ENCODE measurements around the gene GRIP2.

GRIP2 gene

DNA sequence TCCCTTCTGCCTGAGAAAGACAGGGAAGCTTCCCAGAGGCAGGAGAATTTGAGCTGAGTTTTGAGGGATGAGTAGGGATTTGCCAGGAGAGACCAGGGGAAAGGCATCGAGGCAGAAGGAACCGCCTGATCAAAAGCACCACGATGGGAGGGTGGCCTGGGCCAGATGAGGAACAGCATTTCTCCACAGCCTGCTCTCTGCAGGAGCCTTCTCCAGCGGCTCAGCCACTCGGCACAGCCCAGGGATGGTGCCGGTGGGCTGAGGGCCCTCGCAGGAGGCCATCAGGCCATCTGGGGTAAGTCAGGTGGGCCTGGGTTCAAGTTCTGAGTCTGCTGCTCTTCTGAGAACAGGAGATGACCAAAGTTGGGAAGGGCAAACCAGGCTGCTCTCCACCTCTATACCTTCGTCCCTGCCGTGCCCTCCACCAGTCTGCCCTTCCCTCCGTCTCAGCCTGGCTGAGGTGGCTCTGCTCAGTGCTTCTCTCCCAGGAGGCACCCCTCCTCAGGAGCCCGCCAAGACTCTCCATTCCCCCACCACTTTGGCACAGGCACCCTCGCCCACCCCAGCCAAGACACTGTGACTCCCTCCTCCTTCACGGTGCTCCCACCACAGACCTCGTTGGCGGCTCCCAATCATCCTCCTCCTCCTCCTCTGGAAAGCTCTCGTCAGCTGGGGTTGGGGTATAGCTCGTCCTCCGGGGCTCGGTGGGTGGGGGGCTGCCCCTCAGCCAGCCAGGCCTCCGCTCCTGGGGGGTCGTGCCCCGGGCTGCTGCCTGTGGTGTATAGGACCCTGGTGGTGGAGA lies 34.9 kb downstream of the GRIP2 start:
- DNase-seq, result no peak

DNA sequence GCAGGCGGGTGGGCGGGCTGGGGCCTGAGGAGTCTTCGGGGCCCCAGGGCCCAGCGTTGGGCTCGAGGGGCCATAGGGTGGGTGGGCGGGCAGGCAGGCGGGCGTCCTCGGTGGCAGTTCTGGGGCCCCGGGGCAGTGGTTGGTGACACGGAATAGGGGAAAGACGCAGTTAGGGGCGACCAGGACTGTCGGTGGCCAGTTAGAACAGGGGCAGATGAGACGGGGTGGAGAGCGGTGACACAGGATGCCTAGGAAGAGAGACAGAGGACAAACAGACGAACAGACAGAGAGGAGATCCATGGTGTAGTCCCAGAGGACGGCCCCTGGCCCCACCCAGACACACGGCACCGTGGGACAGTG lies 36.5 kb downstream of the GRIP2 start:
- DNase-seq, result no peak

DNA sequence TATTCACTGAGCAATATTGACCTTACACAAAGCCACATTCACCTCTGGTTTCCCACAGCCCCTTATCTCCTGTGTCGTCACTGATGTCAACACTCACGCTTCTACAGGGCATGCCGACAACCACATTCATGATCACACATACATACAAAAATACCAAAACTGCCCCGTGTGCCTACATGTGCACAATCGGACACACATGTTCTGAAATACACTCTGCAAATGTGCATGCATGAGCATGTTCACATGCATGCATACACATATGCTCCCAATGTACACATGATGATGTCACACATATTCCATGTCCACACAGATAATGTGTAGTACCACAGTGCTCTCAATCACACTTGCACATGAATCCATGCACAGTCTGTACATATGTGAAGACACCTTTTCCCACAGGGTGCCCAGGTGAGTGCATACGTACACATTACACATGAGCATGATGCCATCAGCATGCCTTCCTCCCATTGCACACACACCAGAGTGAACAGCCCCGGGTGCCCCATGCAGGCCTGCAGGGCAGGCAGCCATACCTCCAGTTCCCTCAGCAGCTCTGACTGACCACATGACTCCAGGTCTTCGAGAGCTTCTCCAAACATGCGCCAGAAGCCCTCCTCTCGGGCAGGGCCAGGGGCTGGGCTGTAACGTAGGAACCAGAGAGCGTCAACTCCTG lies 37.0 kb downstream of the GRIP2 start:
- no peak for DNase-seq

DNA sequence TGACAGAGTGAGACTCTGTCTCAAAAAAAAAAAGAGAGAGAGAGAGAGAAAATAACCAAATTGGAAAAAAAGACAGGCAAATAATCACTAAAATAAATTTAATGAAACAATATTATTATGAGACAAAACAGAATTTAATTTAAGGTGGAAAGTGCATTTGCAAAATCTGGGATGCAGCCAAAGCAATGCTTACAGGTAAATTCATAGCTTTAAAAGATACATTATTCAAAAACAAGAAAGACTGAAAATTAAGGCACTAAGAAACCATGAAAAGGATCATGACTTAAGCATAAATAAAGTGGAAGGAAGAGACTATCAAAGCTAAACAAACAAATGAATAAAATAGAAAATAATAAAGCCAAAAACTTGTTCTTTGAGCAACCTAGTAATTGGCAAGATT lies 37.7 kb downstream of the GRIP2 start:
- no peak for DNase-seq

DNA sequence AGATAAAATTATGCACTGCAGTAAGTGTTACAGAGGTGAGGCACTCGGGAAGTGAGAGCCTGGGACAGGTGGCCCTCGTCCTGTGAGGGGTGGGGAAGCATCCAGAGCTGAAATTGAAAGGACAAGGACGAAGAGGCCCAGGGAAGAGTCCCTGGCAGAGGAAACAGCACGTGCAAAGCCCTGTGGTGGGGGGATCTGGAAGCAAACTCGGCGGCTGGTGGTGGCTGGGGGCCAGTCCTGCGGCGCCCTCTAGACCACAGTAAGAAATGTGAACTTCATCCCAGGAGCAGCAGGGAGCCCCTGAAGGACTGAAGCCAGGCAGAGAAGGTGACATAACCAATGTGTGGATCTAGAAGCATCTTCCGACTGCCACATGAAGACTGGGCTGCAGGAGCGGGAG lies 42.8 kb downstream of the GRIP2 start:
- DNase-seq, result no peak

DNA sequence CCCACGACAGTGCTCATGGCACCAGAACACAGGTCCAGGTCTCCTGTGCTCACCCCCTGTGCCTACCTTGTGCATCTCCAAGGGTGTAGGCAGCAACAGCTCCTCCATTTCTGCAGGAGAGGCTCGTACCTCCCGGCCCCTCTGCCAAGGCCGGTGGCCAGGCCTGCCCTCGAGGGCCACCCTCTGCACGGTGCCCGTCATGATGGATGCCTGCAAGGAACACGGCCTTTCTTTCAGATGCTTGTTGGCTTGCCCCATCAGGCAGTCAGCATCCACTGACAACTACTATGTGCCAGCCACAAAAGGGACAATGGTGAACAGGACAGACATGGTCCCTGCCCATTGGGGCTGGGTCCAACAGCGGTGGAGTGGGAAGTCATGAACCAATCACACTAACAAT lies 43.8 kb downstream of the GRIP2 start:
- no peak for DNase-seq

DNA sequence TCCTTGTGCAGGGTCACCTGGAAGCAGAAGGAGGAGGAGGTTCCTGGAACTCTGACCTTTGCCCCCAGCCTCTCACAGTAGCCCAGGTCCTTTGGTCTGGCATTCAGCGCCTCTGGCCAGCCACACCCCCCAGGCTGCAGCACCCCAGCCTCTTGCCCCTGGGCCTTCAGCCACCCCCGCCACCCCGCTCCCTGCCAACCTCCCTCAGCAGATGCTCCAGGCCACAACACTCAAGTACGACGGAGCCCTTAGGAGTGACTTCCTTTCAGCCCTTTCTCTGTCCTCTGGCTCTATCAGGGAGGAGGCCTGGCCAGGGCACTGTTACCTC lies 45.2 kb downstream of the GRIP2 start:
- no peak for DNase-seq

DNA sequence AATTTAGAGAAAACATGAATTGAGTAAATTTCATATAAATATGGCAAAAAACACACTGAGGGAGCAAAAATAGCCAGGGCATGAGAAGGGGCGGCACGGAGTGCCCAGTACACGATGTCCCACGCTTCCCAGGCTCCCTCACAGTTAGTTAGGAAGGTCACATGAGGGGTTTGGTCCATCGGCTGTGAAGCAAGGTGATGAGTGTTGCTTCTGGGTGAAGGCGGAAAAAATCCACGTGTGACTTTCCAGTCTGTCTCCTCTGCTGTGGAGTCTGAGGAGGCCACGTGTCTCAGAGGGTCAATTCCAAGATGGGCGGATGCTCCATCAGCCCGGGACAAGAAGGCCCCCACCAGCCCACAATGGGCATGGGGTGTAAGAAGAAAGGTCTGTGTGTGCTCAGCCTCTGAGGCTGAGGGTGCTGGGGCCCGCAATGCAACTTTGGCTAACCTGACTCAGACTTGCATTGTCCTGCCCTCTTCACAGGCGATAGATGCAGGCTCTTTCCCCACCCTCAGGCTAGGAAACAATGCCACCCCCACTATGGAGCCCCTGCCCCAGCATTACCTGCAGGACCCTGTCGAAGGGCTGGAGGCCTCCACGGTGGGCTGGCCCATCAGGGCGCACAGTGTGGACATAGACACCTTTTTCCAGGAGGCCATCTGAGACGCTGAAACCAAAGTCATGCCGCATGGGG lies 45.7 kb downstream of the GRIP2 start:
- DNase-seq, result no peak

DNA sequence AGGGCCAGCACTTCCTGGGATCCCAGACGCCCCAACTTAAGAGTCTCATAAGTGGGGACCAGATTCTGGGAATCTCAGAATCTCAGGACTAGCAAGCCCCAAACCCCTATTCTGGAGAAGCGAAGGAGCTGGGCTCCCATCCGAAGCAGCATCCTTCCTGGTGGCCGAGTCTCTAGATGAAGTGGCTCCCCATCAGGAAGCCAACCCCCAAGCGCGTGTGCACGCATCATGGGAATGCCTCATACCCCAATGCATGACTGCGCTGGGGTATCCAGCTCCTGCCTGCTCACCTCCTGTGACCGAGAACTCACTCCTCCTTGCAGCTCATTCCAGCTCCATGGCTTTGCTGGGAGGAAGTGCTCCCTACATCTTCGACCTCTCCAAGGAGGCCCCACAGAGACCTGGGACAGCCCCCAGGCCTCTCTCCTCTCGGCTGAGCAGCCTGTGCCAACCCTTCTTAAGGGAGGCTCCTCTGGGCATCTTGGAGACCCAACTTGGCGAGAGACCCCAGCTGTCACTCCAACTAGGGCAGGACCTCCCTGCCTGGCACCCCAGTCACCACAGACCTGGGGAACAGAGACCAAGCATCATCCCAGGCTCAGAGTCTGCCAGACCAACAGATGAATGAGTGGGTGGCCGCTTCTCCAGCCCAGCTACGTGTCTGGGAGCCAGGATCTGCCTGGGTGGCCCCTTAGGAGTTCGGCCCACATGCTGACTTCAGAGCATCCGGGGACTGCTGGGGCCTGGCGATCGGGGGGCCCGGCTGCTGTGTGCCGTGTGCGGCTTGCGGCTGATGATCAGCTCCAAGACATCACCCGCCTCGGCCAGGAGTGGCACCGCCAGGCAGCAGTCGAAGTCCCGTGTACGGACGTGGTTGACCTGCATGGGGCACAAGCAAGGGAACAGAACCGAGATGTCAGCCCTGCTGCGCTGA lies 46.9 kb downstream of the GRIP2 start:
- no peak for DNase-seq

DNA sequence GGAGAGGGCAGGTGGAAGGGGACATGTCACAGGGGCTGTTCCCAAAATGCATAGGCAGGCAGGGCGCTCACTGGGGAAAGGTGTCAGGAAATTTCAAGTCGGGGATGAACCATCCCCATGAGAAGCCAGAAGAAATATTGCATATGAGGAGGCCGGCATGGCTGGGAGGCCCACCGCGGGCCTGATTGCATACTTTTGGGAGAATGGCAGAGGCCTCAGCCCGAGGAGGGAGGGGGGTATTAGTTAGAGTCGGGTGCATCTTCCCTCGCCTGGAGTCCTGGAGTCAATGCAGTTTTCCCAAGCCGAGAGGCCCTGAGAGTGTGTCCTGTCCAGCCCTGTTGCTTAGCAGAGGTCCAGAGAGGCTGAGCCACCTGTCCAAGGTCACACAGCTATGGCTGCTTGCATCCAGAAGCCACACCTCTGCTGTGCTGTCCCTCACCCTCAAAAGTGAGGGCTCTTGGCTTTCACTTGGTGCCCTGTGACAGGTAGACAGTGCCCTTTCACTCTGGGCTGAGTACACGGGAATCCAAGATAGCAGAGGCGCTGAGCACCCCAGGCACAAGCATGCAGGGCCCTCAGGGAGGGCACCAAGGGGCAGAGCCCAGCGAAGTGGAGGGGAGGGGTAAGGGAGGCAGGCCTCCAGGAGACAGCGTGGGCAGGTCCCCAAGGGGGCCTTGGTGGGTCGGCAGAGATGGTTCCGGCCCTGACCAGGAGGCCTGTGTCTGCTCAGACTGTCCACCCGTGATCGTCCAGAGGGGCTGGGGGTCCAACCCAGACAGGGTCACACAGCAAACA lies 48.5 kb downstream of the GRIP2 start:
- no peak for DNase-seq

DNA sequence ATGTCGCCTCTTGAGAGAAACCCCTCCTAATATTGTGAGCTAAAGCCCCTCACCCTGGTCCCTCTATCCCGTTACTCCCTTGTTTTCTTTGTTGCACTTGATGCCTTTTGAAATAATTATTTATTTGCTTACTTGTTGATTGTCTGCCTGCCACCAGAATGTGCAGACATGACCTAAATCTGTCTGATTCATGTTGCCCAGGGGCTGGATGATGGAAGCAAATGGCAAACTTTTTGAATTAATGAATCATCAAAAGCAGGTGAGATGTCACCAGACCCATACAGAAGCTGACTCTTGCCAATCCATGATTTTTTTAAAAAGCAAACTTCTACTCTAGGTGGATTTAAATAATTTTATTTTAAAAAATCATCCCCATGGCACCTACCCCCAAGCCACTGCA lies 49.3 kb downstream of the GRIP2 start:
- DNase-seq, result no peak

DNA sequence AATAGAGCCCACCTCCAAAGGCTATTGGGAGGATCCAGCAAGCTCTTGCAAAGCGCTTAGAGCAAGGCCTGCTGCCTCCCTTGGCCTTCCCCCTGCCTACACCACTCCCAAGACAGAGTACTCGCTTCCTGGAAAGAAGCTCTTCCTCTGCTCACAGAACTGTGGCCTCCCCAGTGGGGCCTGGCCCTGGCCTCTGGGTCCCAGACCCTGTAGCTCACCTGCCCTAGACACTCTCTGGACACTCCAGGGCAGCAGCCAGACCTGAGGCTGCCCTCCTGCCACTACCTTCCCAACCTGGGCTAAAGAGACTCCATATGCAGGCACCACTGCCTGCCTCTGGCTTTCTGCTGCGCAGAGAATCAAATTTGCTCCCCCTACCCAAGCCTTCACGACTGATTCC lies 49.9 kb downstream of the GRIP2 start:
- DNase-seq, result no peak

DNA sequence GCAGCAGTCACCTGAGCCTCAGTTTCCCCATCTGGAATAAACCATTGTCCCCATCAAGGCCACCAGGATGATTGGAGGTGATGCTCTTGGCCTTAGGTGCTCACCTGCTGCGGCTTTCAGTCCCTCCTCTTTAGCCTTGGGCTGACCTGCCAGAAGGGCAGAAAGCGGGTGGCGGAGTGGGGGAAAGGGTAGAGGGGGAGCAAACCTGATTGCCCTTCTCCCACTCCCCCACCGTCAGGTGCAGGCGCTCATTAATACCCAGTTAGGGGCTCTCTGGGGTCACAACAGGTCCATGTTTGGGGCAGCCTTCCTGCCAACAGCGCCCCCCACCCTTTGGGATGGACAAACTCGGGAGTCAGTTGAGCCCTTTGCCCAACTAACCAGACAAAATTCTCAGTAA lies 50.5 kb downstream of the GRIP2 start:
- DNase-seq, result no peak

DNA sequence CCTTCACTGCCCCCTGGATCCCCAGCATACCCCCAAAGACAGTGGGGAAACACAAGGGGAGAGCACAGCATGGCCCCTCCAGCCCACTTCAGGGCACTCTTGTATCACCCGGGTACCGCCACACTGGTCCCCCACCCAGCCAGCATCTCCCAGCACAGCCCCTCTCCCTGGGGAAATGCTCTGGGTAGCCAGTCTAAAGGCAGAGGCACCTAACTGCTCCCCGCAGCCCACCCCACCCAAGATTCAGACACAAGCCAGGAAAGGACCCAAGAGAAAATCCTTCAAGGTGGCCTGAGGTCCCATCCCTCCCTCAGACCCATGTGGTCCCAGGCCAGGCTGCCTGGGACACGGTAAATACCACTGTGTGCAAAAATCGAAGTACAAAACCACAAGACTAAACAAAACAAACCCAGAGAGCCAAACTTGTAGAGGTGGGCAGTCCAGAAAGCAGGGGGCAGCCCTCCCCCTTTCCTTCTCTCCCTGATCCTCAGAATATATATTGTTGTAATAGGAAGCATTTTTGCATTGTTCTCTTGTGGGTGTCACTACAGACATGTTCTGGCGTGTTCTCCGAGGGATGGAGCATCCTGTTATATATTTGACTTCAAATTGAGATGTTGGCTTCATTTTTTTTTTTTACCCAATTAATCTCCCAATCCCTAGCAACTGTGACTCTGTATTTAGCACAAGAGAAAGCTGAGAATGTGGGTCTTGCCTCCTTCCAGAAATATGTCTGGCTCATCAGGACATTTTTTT lies 51.7 kb downstream of the GRIP2 start:
- no peak for DNase-seq

DNA sequence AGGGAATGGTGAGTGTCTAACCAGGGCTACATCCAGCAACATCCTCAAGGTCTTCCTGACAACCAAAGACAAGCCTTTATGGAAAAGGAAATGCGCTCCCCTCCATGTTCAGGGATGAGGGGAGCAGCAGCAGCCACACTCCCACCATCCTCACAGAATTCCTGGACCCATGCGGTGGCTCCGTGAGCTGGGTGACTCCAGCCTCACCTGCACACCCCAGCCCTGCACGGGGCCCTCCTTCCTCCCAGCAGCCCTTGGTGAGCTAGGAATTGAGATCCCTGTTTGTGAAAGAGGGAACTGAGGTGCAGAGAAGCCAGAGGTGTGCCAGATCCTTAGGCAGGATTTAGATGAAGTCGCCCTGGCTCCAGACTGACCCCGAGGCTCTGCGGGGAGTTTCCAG lies 52.3 kb downstream of the GRIP2 start:
- DNase-seq, result no peak

DNA sequence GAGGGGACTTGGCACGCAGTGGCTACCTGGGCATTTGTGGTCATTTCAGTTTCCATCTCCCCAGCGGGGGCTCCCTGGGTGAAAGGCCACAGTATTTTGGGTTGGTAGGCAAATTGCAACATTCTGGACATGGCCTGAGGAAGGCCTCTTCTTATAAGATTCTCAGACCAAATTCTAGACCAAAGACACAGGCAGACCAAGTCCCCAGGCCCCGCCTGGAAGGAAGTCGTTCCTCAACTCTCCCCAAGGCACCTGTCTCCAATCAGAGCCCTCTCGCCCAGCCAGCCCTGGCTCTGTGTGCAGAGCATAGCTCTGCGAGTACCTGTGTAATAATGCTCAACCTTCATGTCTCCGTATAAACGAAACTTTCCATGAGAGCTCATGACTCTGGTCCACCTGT lies 53.1 kb downstream of the GRIP2 start:
- DNase-seq, result no peak

DNA sequence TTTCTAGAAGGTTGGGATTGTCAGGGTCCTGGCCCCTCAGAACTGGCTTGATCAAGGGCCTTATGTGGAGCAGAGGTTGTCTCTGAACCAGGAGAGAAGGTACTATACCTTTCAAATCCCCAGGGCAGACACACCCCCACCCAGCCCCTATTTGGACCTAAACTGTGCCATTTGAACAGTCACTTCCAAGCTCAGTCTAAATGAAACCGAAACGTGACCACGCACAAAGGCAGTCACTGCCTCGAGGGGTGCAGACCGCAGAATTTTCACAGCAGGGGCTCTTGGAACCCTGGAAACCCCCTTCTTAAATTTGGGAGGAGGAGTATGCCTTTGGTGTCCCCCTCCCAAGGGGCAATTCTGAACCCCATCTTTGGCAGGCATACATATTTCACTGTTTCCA lies 53.7 kb downstream of the GRIP2 start:
- DNase-seq, result no peak

DNA sequence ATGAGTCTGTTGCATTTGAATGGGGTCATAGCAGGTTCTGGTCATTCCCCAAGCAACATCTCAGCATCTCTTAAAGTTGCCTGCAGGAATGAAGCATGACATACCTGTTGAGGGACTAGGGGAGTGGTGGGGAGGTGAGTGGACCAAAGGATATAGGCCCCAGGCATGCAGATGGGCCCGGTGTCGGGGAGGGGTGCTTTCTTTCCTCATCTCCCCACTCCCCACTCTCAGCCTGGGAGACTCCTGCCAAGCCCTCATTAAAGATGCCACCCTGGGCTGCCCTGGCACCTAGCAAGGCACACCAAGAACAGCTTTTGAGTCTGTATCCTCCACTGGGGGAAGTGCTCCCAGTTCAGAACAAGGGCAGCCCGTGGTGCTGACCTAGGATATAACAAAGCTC lies 54.2 kb downstream of the GRIP2 start:
- no peak for DNase-seq

DNA sequence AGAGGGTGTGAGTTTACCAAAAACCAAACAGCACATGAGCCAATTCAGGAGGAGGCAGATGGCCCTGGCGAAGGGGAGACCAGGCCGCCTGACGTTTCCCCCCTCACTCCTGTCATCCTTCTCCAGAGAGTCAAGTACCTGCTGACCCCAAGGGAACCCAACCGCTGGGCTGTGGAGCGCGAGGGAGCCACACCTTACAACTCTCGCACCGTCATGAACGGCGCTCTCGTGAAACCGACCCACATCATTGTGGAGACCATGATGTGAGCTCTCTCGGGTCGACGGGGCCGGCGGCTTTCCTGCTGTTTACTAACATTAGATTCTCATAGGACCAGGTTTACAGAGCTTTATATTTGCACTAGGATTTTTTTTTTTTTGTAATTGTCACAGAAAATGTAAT lies 55.4 kb downstream of the GRIP2 start:
- no peak for DNase-seq

DNA sequence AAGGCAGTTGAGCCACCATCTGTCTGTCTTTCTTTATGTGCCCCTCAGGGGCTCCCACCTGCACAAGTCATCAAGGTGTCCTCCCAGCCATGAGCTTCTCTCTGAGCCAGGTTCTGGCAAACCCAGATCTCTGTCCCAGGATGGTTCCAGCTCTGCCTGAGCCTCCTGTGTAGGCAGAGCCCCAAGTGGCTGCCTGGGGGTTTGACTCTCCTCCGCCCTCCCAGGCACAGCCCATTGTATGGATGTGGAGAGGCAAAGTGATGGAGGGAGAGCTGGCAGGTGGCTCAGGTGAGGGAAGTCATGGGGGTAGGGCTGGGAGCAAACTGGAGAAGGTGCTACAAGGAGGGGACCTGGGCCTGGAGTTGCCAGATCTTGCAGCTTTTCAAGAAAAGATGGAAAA lies 56.9 kb downstream of the GRIP2 start:
- DNase-seq, result no peak

DNA sequence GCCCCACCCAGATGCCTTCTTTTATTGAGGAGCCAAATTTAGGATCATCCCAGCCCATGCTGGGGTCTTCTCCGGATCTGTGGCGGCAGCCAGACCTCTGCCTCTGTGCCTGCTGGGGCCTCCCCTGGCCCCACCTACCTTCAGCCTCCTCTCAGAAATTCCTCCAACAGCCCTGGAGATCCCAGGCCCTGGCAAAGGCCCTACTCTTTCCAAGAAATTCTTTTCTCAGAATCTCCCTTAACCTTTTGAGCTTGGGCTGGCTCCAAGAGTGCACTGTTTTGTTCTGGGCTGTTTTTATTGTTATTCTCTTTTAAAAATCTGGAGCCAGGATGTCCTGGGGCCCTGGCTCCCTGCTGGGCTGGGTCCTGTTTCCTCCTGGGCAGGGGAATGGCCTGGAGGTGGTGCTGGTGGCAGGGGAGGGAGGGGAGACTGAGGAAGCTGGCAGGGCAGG lies 57.8 kb downstream of the GRIP2 start:
- no peak for DNase-seq

DNA sequence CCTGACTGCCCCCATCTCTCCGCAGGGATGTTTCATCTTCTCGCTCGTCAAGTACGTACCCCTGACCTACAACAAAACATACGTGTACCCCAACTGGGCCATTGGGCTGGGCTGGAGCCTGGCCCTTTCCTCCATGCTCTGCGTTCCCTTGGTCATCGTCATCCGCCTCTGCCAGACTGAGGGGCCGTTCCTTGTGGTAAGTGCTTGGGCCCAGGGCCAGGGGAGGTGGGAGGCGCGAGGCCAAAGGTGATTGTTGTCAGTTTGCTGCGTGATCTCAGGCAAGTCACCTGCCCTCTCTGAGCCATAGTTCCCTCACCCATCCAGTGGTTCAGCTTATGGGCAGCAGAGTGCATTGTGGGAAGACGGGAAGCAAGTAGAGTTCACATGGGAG lies 58.5 kb downstream of the GRIP2 start:
- DNase-seq, result no peak

All from stimulated activated CD4-positive, alpha-beta T cell treated with anti-CD3 and anti-CD28 coated beads, Interleukin-2, amount 100 ng/mL, for 48 hours (primary cell).